ENCODE results near the gene PNMA3. TPM values are rescaled to one million over a fixed set of nuclear protein-coding genes. Genes with fewer than 3 reads are reported as not detected.

Gene PNMA3
- total and polyA plus RNA-seq, 7 donors = 0.03 to 0.69 (median 0.07) TPM; not detected in 1

- WGBS, 3 donors = 73 to 94% (median 93%) methylated on average over 2 of the region's 2 CpGs
- H3K27ac ChIP-seq = no peak overlapping the region
- H3K4me1 ChIP-seq = no peaks in the 10 kb centered on the region
- H3K9me3 ChIP-seq = no peaks in the 10 kb centered on the region
- no peak for DNase-seq
- ATAC-seq = no peak
- H3K4me3 ChIP-seq = no peak overlapping the region
- no peaks in the 10 kb centered on the region for H3K36me3 ChIP-seq (ENCODE audit: insufficient read depth in 1 of 2, low read depth in 1 of 2)
- TF ChIP-seq, protein P1, sequence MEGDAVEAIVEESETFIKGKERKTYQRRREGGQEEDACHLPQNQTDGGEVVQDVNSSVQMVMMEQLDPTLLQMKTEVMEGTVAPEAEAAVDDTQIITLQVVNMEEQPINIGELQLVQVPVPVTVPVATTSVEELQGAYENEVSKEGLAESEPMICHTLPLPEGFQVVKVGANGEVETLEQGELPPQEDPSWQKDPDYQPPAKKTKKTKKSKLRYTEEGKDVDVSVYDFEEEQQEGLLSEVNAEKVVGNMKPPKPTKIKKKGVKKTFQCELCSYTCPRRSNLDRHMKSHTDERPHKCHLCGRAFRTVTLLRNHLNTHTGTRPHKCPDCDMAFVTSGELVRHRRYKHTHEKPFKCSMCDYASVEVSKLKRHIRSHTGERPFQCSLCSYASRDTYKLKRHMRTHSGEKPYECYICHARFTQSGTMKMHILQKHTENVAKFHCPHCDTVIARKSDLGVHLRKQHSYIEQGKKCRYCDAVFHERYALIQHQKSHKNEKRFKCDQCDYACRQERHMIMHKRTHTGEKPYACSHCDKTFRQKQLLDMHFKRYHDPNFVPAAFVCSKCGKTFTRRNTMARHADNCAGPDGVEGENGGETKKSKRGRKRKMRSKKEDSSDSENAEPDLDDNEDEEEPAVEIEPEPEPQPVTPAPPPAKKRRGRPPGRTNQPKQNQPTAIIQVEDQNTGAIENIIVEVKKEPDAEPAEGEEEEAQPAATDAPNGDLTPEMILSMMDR (IDR thresholded peaks at IDR 0.05) = no peak
- intact Hi-C loops (cut with DNase I) = no loop called here
- peaks cover 0 to 18% (median 0%) of the 10 kb centered on the region in 3 donors for H3K27me3 ChIP-seq (ENCODE audit: insufficient read depth in 3 of 3, low read length in 2 of 3)
These were observed 7.2 kb upstream of the PNMA3 start for GRCh38 chrX:153049093-153049492.

GRCh38 chrX:153052534-153052933 is 3.7 kb upstream of the PNMA3 start:
- 56 to 75% (median 64%) methylated on average over 1 of the region's 1 CpG for WGBS, 3 donors

GRCh38 chrX:153057281-153057680 is 1.0 kb downstream of the PNMA3 start:
- no peaks in the 10 kb centered on the region for H3K9me3 ChIP-seq
- WGBS, 3 donors = 26 to 61% (median 29%) methylated on average over 11 of the region's 11 CpGs
- H3K4me1 ChIP-seq = no peaks in the 10 kb centered on the region
- no peaks in the 10 kb centered on the region for H3K36me3 ChIP-seq (ENCODE audit: insufficient read depth in 1 of 2, low read depth in 1 of 2)
- H3K27me3 ChIP-seq (ENCODE audit: insufficient read depth in 3 of 3, low read length in 2 of 3) = peaks cover 0 to 48% (median 3%) of the 10 kb centered on the region in 3 donors
- H3K4me3 ChIP-seq = no peak overlapping the region
- H3K27ac ChIP-seq = no peak overlapping the region
- TF ChIP-seq, protein P1 (IDR thresholded peaks at IDR 0.05) = no peak
- ATAC-seq (no peak), DNase-seq (no peak)
- intact Hi-C loops (cut with DNase I) = no loop called here

More at GRCh38 chrX:153052534-153052933, 3.7 kb upstream of the PNMA3 start:
- ATAC-seq (no peak), DNase-seq (no peak)
- Histone ChIP-seq H3K36me3 (ENCODE audit: insufficient read depth in 1 of 2, low read depth in 1 of 2) (no peaks in the 10 kb centered on the region), H3K27me3 (ENCODE audit: insufficient read depth in 3 of 3, low read length in 2 of 3) (peaks cover 0 to 33% (median 3%) of the 10 kb centered on the region in 3 donors), H3K4me1 (no peaks in the 10 kb centered on the region), H3K4me3 (no peak overlapping the region), H3K27ac (no peak overlapping the region), H3K9me3 (no peaks in the 10 kb centered on the region)
- intact Hi-C loops (cut with DNase I) = no loop called here
- TF ChIP-seq, protein P1 (IDR thresholded peaks at IDR 0.05) = no peak

DNA sequence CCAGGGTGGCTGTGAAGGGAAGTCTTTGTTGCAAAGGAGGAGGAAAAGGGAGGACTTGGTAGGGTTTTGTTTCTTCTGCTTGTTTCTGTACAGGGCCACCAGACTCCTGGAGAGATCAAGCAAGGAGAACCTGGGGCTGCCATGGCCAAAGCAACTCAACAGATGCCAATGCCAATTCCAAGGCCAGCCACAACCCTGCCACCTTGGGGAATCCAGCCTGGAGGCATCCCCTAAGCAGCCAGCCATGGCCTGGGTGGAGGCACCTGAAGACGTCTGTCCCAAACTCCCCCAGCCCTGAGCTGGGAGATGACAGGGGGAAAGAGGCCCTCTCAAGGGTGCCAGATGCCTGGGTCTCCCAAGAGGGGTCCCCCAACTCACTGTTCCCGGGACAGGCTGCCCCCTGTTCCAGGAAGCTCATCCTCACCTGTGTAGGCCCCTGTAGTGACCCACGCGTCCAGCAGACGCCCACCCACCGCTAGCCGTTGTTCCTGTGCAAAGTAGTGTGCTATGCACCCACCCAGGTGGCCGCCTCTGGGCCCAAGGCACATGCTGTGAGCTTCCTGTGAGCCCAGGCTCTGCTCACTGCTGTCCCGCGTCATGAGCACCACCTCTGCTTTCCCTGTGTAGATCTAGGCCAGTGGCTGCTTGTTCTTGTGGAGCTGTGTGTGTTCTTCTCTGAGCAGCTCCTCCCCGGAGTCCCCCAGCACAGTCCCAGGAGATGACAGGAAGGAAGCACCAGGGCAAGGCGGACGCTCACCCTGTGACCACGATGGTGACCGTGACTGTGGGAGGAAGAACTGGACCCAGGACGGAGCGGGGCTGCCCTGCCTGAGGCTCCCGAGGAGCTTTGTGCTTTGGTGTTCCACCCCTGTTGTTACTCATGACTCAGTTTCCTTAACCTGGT is 3.2 kb downstream of the PNMA3 start:
- H3K4me3 ChIP-seq = no peak overlapping the region
- 77 to 87% (median 83%) methylated on average over 10 to 18 of the region's 18 CpGs for WGBS, 3 donors
- H3K4me1 ChIP-seq = no peaks in the 10 kb centered on the region
- ATAC-seq (no peak), DNase-seq (no peak)
- no peaks in the 10 kb centered on the region for H3K36me3 ChIP-seq (ENCODE audit: insufficient read depth in 1 of 2, low read depth in 1 of 2)
- H3K27me3 ChIP-seq (ENCODE audit: insufficient read depth in 3 of 3, low read length in 2 of 3) = peaks cover 0 to 41% (median 3%) of the 10 kb centered on the region in 3 donors
- H3K9me3 ChIP-seq = no peaks in the 10 kb centered on the region
- no peak overlapping the region for H3K27ac ChIP-seq
- intact Hi-C loops (cut with DNase I) = no loop called here
- TF ChIP-seq, protein P1 (IDR thresholded peaks at IDR 0.05) = no peak
